GM19467 (cell line): ENCODE measurements around the gene IL5.
"Not testable (repeated sequence)": the region's sequence is repeated elsewhere in the genome, so short reads cannot be mapped to it uniquely, and the experiment has no call there.

ENCODE experiments used
- ATAC-seq: cut with Tn5 transposase; IDR thresholded peaks from one replicate; pipeline ENCODE4 v1.9.1; 2021; ENCODE audit warnings: mild to moderate bottlenecking, moderate library complexity; ENCODE audit not compliant: unreplicated experiment

The IL5 gene

GRCh38 chr5:132543472-132544201, at the start of gene IL5:
Gene IL5, minus strand, starts transcription at chr5:132543522. Its CDS starts 44 bp downstream, at chr5:132543478.
- ATAC-seq = no peak

- no peak for ATAC-seq
Observed at GRCh38 chr5:132592521-132592920, 49.2 kb upstream of the IL5 start.

- no peak for ATAC-seq
Observed at GRCh38 chr5:132591145-132591544, 47.8 kb upstream of the IL5 start.

- no peak for ATAC-seq
Observed at GRCh38 chr5:132589467-132589866, 46.1 kb upstream of the IL5 start.

GRCh38 chr5:132586063-132586462, 42.7 kb upstream of the IL5 start:
- ATAC-seq = no peak

- ATAC-seq = not testable (repeated sequence)
Observed at GRCh38 chr5:132584560-132584959, 41.2 kb upstream of the IL5 start.

- ATAC-seq = no peak
Observed at GRCh38 chr5:132576123-132576522, 32.8 kb upstream of the IL5 start.

- no peak for ATAC-seq
Observed at GRCh38 chr5:132566657-132567056, 23.3 kb upstream of the IL5 start.

- ATAC-seq = not testable (repeated sequence)
Observed at GRCh38 chr5:132564555-132564954, 21.2 kb upstream of the IL5 start.

GRCh38 chr5:132561601-132562000, 18.3 kb upstream of the IL5 start:
- ATAC-seq = no peak

GRCh38 chr5:132559383-132560060, 16.2 kb upstream of the IL5 start:
- no peak for ATAC-seq

- ATAC-seq = no peak
Observed at GRCh38 chr5:132557478-132558172, 14.3 kb upstream of the IL5 start.

- ATAC-seq = peak; percentile 98
Observed at GRCh38 chr5:132556763-132557477, 13.6 kb upstream of the IL5 start, which contains the start of gene RAD50. Gene RAD50, plus strand, starts transcription at chr5:132556977. Its CDS starts 348 bp downstream, at chr5:132557325.

- ATAC-seq = no peak
Observed at GRCh38 chr5:132556153-132556762, 12.9 kb upstream of the IL5 start.

GRCh38 chr5:132549576-132549975, 6.3 kb upstream of the IL5 start:
- no peak for ATAC-seq

GRCh38 chr5:132548834-132549233, 5.5 kb upstream of the IL5 start:
- not testable (repeated sequence) for ATAC-seq

- ATAC-seq = no peak
Observed at GRCh38 chr5:132547269-132547668, 3.9 kb upstream of the IL5 start.

GRCh38 chr5:132546108-132546507, 2.8 kb upstream of the IL5 start:
- ATAC-seq = no peak

GRCh38 chr5:132540764-132541163, 2.6 kb downstream of the IL5 start:
- no peak for ATAC-seq

GRCh38 chr5:132540149-132540548, 3.2 kb downstream of the IL5 start:
- ATAC-seq = no peak

GRCh38 chr5:132539716-132540115, 3.6 kb downstream of the IL5 start:
- ATAC-seq = no peak
